ENCODE measurements around the gene TUBGCP6.

- TF ChIP-seq SPI1 (IDR thresholded peaks at IDR 0.05; ENCODE audit: low read depth, low read length) (no peak), POLR2A (IDR thresholded peaks at IDR 0.05; ENCODE audit: low read depth, low read length) (no peak)
Observed at GRCh38 chr22:50218153-50218995, 26.4 kb downstream of the TUBGCP6 start.
